ENCODE measurements around the gene MINDY2. TPM values are rescaled to one million over a fixed set of nuclear protein-coding genes. Genes with fewer than 3 reads are reported as not detected.

Gene MINDY2
- total RNA-seq, 1 donor from 2014 or later, result 25.0 TPM

GRCh38 chr15:58900631-58901030 is 129.5 kb downstream of the MINDY2 start:
- Mint-ChIP-seq H3K27ac (no peak overlapping the region), H3K4me3 (no peak overlapping the region)
- TF ChIP-seq EZH2phosphoT487 (IDR thresholded peaks at IDR 0.05) (no peak), CTCF (IDR thresholded peaks at IDR 0.05) (no peak), EZH2 (IDR thresholded peaks at IDR 0.05) (no peak)

GRCh38 chr15:58908550-58909309 is 137.6 kb downstream of the MINDY2 start:
- H3K36me3 ChIP-seq, result peaks cover 24% of the 10 kb centered on the region
- H3K79me2 ChIP-seq (ENCODE audit: low read depth), result peaks cover 93% of the 10 kb centered on the region
- no peak overlapping the region for H3K4me3 ChIP-seq
- no peak for DNase-seq (ENCODE audit: low spot score)
- no peaks in the 10 kb centered on the region for H3K4me1 Mint-ChIP-seq
- no peak for TF ChIP-seq EZH2phosphoT487 (IDR thresholded peaks at IDR 0.05)
- TF ChIP-seq EZH2 (IDR thresholded peaks at IDR 0.05), result no peak
- no peak for TF ChIP-seq CTCF (IDR thresholded peaks at IDR 0.05)
- no peak overlapping the region for H3K27ac ChIP-seq
- no peaks in the 10 kb centered on the region for H3F3A ChIP-seq (ENCODE audit: low read depth)
- H3K9me3 Mint-ChIP-seq, result no peaks in the 10 kb centered on the region
- no peaks in the 10 kb centered on the region for H3K27me3 Mint-ChIP-seq (ENCODE audit: insufficient read depth, low read depth)
- H4K20me1 ChIP-seq (ENCODE audit: low read depth), result peaks cover 11% of the 10 kb centered on the region
- H3K27me3 ChIP-seq, result no peaks in the 10 kb centered on the region
- H3K9ac ChIP-seq, result no peak overlapping the region
- H3K4me3 Mint-ChIP-seq, result no peak overlapping the region
- H3K36me3 Mint-ChIP-seq, result peaks cover 22% of the 10 kb centered on the region
- no peak overlapping the region for H3K4me2 ChIP-seq
- no peaks in the 10 kb centered on the region for H3K4me1 ChIP-seq
- H3K9me3 ChIP-seq (ENCODE audit: low read depth), result no peaks in the 10 kb centered on the region
- no peak overlapping the region for H3K27ac Mint-ChIP-seq
- H2AFZ ChIP-seq (replicated peaks), result no peak overlapping the region

More at GRCh38 chr15:58900631-58901030, 129.5 kb downstream of the MINDY2 start:
- no peak for DNase-seq (ENCODE audit: low spot score)
- H3K27me3 Mint-ChIP-seq (ENCODE audit: insufficient read depth, low read depth), result no peaks in the 10 kb centered on the region
- Histone ChIP-seq H4K20me1 (ENCODE audit: low read depth) (peaks cover 4% of the 10 kb centered on the region), H3K4me2 (no peak overlapping the region), H3K27ac (no peak overlapping the region), H2AFZ (replicated peaks) (no peak overlapping the region), H3K9me3 (ENCODE audit: low read depth) (no peaks in the 10 kb centered on the region), H3K4me3 (no peak overlapping the region), H3K9ac (no peak overlapping the region), H3F3A (ENCODE audit: low read depth) (no peaks in the 10 kb centered on the region), H3K4me1 (peaks cover under 1% of the 10 kb centered on the region), H3K27me3 (no peaks in the 10 kb centered on the region), H3K36me3 (peaks cover under 1% of the 10 kb centered on the region), H3K79me2 (ENCODE audit: low read depth) (peaks cover 19% of the 10 kb centered on the region)
- H3K9me3 Mint-ChIP-seq, result no peaks in the 10 kb centered on the region
- H3K4me1 Mint-ChIP-seq, result no peaks in the 10 kb centered on the region
- peaks cover 26% of the 10 kb centered on the region for H3K36me3 Mint-ChIP-seq

- H3K27me3 Mint-ChIP-seq (ENCODE audit: insufficient read depth, low read depth), result no peaks in the 10 kb centered on the region
- H3K27ac Mint-ChIP-seq, result no peak overlapping the region
- no peak overlapping the region for H3K9ac ChIP-seq
- H3K36me3 Mint-ChIP-seq, result peaks cover 29% of the 10 kb centered on the region
- peaks cover 11% of the 10 kb centered on the region for H4K20me1 ChIP-seq (ENCODE audit: low read depth)
- H2AFZ ChIP-seq (replicated peaks), result no peak overlapping the region
- H3K4me2 ChIP-seq, result no peak overlapping the region
- H3K9me3 ChIP-seq (ENCODE audit: low read depth), result no peaks in the 10 kb centered on the region
- no peak overlapping the region for H3K4me3 Mint-ChIP-seq
- H3F3A ChIP-seq (ENCODE audit: low read depth), result no peaks in the 10 kb centered on the region
- no peak for DNase-seq (ENCODE audit: low spot score)
- peaks cover 94% of the 10 kb centered on the region for H3K79me2 ChIP-seq (ENCODE audit: low read depth)
- TF ChIP-seq EZH2phosphoT487 (IDR thresholded peaks at IDR 0.05) (no peak), CTCF (IDR thresholded peaks at IDR 0.05) (no peak), EZH2 (IDR thresholded peaks at IDR 0.05) (no peak)
- no peaks in the 10 kb centered on the region for H3K4me1 ChIP-seq
- H3K36me3 ChIP-seq, result peaks cover 24% of the 10 kb centered on the region
- H3K27ac ChIP-seq, result no peak overlapping the region
- no peak overlapping the region for H3K4me3 ChIP-seq
- H3K4me1 Mint-ChIP-seq, result no peaks in the 10 kb centered on the region
- no peaks in the 10 kb centered on the region for H3K9me3 Mint-ChIP-seq
- H3K27me3 ChIP-seq, result no peaks in the 10 kb centered on the region
Observed at GRCh38 chr15:58909616-58910015, 138.5 kb downstream of the MINDY2 start.

All from neural progenitor cell (in vitro differentiated cells).